ENCODE measurements around the gene AGAP1. TPM values are rescaled to one million over a fixed set of nuclear protein-coding genes. Genes with fewer than 3 reads are reported as not detected.

AGAP1 gene
- total RNA-seq, 4 donors from 2014 or later = 23.4 to 46.5 (median 29.3) TPM

GRCh38 chr2:235521844-235522243 lies 28.0 kb downstream of the AGAP1 start:
- H3K36me3 ChIP-seq = no peaks in the 10 kb centered on the region
- no peak for DNase-seq
- intact Hi-C loops (cut with DNase I) = no loop called here
- H3K9me3 ChIP-seq = no peaks in the 10 kb centered on the region
- peaks cover 7 to 19% of the 10 kb centered on the region in 2 donors for H3K4me1 ChIP-seq
- H3K4me3 ChIP-seq (replicated peaks in 1 of 3) = no peak overlapping the region
- TF ChIP-seq CTCF (IDR thresholded peaks at IDR 0.05) (no peak), POLR2A (IDR thresholded peaks at IDR 0.05) (no peak)
- 54 to 57% methylated on average over 6 of the region's 6 CpGs for WGBS, 2 donors
- H3K27me3 ChIP-seq = no peaks in the 10 kb centered on the region
- no peak overlapping the region for H3K27ac ChIP-seq

DNA sequence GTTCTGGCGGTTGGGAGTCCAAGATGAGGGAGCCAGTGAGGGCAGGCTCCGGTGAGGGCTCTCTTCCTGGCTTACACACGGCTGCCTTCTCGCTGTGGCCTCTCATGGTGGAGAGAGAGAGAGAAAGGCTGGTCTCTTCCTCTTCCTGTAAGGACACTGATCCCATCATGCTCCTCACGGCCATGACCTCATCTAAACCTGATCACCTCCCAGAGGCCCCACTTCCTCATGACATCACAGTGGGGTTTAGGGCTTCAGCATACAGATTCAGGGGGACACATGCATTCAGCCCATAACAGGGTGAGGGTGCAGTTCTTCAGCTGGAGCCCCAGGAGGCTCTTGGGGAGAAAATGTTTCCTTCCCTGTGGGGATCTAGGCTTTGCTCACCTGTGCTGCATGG lies 29.2 kb downstream of the AGAP1 start:
- Histone ChIP-seq H3K4me3 (replicated peaks in 1 of 3) (no peak overlapping the region), H3K4me1 (peaks cover 10 to 20% of the 10 kb centered on the region in 2 donors), H3K9me3 (no peaks in the 10 kb centered on the region), H3K27ac (no peak overlapping the region), H3K36me3 (no peaks in the 10 kb centered on the region), H3K27me3 (no peaks in the 10 kb centered on the region)
- 87 to 97% methylated on average over 5 of the region's 5 CpGs for WGBS, 2 donors
- TF ChIP-seq POLR2A (IDR thresholded peaks at IDR 0.05) (no peak), CTCF (IDR thresholded peaks at IDR 0.05) (no peak)
- no peak for DNase-seq
- intact Hi-C loops (cut with DNase I) = no loop called here

- Histone ChIP-seq H3K27me3 (no peaks in the 10 kb centered on the region), H3K36me3 (no peaks in the 10 kb centered on the region), H3K27ac (no peak overlapping the region), H3K4me3 (replicated peaks in 1 of 3) (no peak overlapping the region), H3K9me3 (no peaks in the 10 kb centered on the region), H3K4me1 (peaks cover 11 to 20% of the 10 kb centered on the region in 2 donors)
- DNase-seq = no peak
- TF ChIP-seq POLR2A (IDR thresholded peaks at IDR 0.05) (no peak), CTCF (IDR thresholded peaks at IDR 0.05) (no peak)
- intact Hi-C loops (cut with DNase I) = no loop called here
- 96 to 97% methylated on average over 13 to 15 of the region's 18 CpGs for WGBS, 2 donors
These were observed 29.8 kb downstream of the AGAP1 start for GRCh38 chr2:235523486-235524150.

DNA sequence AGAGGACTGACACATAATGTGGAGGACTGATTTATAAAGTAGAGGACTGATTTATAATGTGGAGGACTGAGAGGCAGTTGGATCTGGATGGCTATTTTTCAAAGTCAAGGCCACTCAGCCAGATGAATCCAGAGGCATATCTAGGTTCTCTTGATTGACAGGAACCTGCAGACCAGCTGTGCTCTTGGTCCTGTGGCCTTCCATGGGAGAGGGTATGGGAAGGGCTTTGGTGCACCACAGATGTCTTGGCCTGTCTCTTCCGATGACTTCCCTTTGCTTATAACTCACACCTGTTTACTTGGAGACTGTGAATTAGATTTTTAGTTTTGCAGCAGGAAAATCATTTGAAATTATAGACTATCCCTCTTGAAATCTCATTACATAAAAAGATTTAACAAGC lies 32.3 kb downstream of the AGAP1 start:
- TF ChIP-seq POLR2A (IDR thresholded peaks at IDR 0.05) (no peak), CTCF (IDR thresholded peaks at IDR 0.05) (no peak)
- intact Hi-C loops (cut with DNase I) = no loop called here
- H3K9me3 ChIP-seq = no peaks in the 10 kb centered on the region
- peaks cover 15 to 19% of the 10 kb centered on the region in 2 donors for H3K4me1 ChIP-seq
- H3K27me3 ChIP-seq = no peaks in the 10 kb centered on the region
- no peak overlapping the region for H3K4me3 ChIP-seq (replicated peaks in 1 of 3)
- H3K27ac ChIP-seq = no peak overlapping the region
- DNase-seq = no peak
- WGBS, 2 donors = 97 to 100% methylated on average over 1 of the region's 1 CpG
- no peaks in the 10 kb centered on the region for H3K36me3 ChIP-seq

GRCh38 chr2:235527806-235528469 lies 34.1 kb downstream of the AGAP1 start:
- intact Hi-C loops (cut with DNase I) = no loop called here
- H3K9me3 ChIP-seq = no peaks in the 10 kb centered on the region
- peaks cover 13 to 15% of the 10 kb centered on the region in 2 donors for H3K4me1 ChIP-seq
- TF ChIP-seq POLR2A (IDR thresholded peaks at IDR 0.05) (no peak), CTCF (IDR thresholded peaks at IDR 0.05) (no peak)
- no peak overlapping the region for H3K27ac ChIP-seq
- peak; percentile 71 to 72 for DNase-seq
- H3K36me3 ChIP-seq = no peaks in the 10 kb centered on the region
- 34 to 63% methylated on average over 7 of the region's 7 CpGs for WGBS, 2 donors
- no peaks in the 10 kb centered on the region for H3K27me3 ChIP-seq
- H3K4me3 ChIP-seq (replicated peaks in 1 of 3) = no peak overlapping the region

Data from thyroid gland (tissue), 4 donors.